GM19372 (cell line): Measurements from ENCODE around the gene MAOB.

Experiments
- ATAC-seq: cut with Tn5 transposase; IDR thresholded peaks from one replicate; pipeline ENCODE4 v1.9.1; 2021; ENCODE audit warnings: mild to moderate bottlenecking, low read depth, moderate library complexity; ENCODE audit not compliant: unreplicated experiment

Gene MAOB

DNA sequence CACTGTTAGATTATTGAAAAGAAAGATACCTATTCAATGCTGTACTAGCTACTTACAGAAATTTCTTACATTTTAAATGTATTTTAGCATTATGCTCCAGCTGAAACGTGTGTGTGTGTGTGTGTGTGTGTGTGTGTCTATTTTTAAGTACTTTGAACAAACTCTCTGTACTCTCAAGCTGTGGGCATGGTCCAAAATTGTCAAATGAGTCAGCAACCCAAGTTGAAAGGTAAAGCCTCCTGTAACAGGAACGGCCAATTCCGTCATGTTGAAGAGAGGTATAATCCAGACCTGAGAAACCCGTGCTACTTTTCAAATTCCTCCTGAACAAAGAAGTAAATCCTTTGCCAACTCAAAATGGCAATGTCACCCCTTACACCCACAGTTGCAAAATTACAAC lies 20.5 kb downstream of the MAOB start:
- no peak for ATAC-seq

DNA sequence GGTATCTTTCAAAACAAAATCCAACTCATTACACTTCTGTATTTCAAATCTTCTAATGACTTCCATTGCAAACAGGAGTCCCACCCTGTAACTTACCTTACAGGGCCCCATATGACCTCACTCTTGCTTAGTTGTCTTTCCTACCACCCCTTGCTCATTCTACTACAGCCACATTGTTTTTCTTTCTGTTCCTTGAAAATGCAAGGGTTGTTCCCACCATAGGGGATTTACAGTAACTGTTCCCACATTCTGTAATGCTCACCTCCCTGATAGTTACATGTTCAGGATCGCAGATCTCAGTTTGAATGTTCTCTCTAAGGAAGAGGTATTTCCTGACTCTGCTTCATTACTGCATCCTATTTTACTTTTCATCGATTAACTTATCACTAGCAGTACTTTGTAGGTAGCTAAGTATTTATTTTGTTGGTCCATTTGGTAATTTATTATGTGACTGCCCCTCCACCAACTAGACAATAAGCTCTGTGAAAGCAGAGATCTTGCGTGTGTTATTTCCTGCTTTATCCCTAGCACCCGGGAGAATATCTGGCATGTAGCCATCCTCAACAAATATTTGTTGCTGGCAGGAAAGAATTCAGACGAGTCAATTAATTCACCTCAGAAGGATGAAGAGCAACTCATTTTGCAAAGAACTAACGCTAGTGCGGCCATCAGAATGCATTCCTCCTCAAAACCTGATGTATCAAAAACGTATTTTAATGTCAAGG lies 21.4 kb downstream of the MAOB start:
- ATAC-seq, result no peak

DNA sequence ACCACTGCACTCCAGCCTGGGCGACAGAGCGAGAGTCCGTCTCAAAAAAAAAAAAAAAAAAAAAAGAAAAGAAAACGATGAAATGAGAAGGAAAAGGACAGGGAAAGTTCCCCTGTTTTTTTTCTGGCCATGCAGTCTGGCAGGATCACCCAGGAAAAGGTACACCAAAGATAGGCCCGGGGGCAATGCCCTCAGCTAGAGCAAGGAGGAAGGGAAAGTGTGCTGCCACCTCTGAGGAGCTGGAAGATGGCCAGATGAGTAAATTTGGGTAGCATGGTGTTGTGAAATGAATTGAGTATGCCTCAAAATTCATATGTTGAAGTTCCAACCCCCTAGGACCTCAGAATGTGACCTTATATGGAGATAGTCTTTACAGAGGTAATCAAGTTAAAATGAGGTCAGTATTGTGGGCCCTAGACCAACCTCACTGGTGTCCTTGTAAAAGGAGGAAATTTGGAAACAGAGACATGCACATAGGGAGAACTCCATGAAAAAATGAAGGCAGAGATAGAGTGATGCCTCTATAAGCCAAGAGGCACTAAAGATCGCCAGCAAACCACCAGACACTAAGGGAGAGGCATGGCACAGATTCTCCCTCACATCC lies 28.9 kb downstream of the MAOB start:
- ATAC-seq, result no peak

DNA sequence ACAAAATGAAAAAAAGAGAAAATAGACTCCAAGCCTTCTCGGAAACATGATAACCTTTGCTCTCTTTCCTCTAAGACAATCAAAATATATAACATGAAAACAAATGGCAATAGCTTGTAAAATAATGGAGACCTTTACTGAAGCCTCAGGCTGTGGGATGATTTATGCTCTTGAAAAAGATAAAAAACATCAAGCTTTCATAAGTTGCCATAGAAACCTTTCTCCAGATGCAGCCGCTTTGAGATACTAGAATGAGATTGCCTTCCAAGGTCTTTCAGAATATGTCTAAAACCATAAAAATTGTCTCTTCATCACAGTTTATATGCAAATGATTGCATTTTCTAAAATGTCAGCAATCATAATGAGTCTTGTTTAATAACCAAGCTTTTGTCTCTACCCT lies 31.6 kb downstream of the MAOB start:
- no peak for ATAC-seq

DNA sequence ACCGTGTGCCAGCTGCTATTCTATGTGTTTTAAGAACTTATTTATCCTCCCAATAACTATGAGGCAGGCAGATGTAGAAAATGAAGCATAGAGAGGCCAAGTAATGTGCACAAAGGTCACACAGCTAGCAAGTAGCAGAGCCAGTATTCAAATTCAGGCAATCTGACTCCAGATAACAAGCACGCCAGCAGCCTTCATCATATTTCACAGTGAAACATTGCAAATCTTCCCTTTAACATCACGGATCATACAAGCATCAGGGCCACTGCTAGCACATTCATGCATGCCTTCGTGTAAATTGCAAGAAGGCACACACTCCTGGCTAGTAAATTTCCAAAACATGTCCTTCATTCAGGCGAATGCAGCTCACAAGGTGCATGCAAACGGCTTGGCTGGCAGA lies 33.1 kb downstream of the MAOB start:
- ATAC-seq, result no peak

DNA sequence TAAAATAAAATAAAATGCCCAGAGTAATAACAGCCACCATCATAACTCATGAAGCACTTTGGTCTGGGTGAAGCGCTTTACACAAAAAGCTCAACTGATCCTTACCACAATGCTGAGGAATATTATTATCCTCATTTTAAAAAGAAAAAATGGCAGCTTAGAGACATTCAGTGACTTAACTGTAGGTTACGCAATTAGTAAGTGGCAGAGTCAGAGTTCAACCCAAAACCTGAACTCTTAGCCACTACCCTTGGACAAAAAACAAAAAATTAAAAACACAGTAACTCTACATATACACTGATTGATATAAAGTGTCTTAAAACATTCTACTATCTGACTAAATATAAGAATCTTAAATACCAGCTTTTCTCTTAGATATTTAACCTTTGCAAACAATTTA lies 34.9 kb downstream of the MAOB start:
- ATAC-seq, result no peak

DNA sequence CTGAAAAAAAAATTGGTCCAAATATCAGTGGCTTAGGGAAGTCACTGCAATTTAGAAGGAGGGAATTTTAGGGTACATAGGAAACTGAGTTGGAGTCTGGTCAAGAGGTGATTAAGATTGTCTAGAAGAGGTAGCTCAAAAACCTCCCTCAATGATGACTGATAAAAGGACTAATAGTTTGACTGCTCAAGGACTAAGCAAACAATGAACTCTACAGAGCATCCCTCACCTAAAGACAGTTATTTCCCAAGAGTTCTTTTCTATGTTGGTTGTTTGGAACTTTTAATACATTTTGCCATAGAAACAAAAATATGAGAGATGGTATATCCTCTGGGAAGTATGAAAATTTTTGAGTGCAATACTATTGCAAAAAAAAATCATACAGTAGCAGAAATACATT lies 35.7 kb downstream of the MAOB start:
- no peak for ATAC-seq

DNA sequence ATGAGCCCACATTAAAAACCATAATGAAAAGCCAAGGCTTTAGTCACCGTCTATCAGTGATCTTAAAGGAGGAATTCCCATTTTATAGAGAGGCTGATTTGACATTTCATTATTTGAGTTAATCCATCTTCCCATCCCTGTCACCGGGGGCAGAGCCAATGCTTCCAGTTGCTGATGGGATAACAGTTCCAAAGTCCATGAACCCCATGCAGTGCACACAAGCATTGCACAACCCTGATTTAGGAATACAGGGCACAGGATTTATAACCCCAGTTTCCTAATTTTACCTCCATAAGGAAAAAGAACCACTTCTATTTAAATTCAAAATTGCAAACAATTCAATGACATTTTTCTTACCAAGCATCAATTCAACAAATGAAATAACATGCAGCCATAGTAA lies 36.5 kb downstream of the MAOB start:
- ATAC-seq, result no peak

DNA sequence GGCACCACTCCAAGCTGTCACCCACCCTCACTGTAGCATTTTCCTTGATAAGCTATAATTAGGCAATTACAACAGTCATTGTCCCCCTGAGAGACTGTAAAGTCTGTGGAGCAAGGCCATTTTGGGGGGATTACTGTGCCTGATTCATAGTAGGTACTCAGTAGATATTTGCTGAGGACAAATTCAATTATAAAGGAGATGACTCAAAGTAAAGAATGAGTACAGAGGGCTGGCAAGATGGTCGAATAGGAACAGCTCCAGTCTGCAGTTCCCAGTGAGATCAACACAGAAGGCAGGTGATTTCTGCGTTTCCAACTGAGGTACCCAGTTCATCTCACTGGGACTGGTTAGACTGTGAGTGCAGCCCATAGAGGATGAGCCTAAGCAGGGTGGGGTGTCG lies 42.0 kb downstream of the MAOB start:
- no peak for ATAC-seq

DNA sequence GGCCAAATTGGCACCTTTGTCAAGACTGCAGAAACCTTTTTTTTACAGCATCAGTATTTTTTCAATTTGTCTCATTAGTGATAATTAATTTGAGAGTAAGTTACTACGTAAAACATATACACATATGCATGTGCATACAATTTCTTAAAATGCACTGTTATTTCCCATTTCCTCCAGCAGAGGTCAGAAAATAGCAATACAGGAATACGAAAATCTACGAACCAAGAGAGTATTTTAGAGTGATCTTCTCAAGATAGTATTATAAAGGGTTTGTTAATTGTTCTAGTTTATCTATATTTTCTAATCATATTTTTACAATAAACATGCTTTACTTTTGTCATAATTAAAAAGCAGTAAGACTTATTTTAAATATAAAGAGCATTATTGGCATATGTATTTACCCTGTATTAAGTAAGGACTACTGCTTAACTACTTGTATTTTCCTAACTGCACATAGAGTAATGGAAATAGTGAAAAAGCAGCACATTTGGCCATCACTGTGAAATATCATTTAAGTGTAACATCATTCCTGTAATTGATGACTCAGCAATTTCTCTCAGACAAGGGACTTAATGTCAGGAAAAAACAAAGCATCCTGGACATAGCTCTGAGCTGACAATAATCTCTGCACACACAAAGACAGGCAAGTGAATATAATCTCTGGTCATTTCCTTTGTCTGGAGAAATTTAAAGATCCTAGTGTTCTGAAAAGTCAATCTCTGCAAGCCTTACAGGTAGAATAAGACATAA lies 45.6 kb downstream of the MAOB start:
- no peak for ATAC-seq

DNA sequence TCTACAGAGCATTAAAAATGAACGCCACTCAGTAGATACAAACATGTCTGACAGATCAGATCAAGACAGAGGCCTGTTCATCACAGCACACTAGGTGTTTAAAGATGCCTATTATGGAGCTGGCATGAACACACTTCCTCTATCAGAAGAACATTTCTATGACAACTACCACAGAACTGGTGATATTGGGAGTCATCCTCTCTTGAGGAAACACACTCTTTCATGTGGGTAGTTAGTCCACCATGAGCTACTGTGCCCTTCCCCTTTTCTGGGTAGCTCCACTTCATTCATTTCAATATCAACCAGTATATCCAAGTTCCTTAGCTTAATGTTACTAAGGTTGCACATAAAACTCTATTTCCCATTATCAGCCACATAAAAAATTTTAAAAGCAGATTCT lies 46.7 kb downstream of the MAOB start:
- no peak for ATAC-seq

DNA sequence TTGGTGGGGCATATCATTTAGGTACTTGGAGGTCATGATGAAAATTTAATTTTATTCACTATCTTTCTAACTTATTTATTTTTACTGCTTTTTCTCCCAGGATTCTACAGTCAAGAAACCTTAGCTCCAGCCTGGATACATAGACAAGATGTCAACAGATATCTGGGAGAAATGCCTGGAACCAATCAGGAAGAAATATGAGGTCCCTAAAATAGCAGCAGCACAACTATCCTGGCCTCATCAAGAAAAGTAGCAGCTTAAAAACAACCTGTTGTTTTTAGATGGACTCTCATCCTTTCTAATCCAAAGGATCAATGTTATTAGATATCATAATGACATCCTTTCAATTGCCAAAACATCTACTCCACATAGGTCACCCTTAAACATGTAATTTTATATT lies 54.5 kb downstream of the MAOB start:
- no peak for ATAC-seq

DNA sequence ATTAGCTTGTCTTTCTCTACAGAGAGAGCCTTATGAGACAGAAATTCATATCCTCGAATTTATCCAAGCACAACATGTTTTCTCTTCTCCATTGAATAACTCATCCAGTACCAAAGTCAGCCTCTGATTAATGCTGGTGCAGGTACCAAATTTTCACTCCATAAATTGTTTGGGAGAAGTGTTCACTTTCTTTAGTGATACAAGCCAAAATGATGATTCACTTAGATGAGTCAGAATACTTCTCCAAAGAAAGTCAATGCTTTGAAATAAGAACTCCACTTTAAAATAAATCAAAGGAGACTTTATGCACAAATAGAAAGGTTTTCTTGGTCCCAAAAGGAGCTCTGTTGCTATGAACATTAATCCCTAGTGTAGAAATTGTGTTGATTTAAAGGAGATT lies 60.2 kb downstream of the MAOB start:
- ATAC-seq, result no peak

DNA sequence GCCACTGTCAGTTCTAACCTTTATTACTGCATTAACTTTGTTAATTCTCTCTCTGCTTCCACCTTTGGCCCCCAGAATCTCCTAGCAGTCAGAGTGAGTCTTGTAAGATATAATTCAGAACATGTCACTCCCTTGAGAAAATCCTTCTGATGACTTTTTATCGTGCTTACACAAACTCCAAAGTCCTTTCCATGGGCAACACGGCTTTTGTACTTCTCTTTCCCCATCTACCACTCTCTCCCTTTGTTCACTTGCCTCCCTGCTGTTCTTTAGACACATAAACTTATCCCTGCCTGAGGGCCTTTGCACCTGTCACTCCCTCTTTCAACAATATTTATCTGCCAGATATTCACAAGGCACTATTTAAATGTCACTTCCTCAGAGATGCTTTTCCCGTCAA lies 64.8 kb downstream of the MAOB start:
- no peak for ATAC-seq

DNA sequence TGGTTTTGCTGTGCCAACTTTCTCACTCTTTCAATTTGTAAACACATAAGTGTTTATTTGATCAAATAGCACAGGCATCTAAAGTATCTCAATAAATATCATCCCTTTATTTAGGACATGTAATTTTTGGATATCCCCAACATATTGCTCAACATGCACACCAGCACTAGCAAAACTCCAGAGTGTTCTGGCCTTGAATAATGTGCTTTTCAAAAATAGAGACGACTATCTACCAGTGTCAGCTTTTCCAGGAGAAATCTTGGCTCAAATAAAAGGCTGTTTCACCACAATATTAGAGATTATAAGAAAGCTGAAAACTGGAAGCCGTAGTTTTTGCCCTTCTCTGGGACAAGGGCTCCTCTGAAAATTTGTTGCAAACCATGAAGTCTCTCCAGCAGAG lies 67.0 kb downstream of the MAOB start:
- no peak for ATAC-seq

DNA sequence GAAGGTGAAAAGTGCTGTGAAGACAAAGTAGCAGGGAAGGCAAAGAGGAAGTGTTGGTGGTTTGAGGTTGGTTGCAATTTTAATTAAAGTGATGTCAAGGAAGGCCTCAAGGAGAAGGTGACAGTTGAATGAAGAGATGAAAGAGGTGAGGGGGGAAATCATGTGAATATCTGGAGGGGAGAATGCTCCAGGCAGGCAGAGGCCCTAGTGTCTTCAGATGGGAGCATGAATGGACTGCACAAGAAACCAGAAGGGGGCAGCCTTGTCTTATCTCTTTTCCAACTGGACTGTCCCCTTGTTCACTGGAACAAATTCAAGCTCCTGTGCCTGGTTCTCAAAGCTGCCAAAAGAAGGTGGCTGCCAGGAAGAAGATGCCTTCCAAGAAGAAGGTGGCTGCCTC lies 68.4 kb downstream of the MAOB start:
- no peak for ATAC-seq

DNA sequence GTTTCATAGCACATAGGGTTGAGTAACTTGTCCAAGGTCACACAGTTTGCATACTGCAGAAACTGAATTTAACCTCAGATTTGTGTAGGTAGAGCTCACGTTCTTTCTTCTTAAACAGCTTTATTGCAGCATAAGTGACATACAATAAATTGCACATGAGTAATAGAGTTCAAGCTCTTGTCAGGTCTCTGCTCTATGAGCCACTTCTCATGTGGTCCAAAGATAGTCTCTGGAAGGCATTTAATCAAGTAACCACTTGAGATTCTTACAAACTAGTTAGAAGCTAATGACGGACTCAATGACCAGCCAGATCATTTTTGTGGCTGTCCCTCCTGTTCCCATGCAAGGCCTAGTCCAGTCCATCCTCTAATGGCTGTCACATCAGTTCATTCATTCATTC lies 68.9 kb downstream of the MAOB start:
- ATAC-seq, result no peak

DNA sequence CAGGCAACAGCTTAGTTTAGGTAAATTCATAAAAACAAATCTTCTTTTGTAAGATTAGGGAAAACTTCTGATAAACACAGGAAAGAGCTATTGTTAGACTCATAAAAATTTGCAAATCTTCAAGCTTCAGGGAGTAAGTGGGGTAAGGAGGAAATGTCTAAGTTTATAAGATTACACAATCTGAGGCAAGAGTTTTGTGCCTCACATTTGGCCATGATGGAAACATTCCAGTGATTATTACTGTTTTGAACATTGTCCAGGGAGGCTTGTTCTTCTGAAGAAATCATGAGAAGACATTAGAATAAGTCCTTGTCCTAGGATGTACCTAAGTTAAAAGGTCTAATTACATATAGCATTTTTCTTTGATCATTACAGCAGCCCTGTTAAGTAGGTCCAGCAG lies 72.8 kb downstream of the MAOB start:
- ATAC-seq, result no peak

DNA sequence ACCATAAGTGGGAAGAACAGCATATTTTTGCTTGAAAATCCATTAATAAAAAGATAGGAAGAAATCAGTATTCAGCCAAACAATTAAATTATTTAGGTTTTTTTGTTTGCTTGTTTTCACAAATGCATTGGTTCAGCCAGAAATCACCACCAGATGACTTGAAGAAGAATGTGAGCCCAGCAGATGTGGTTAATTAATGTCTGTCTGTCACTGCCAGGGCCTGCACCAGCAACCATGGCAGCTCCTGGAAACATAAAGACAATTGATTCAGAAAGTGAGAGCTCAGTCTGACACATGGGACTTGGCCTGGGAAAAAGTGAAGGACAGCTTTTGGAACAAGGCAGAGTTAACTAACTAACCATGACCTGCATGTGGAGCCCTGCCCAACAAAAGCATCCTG lies 74.0 kb downstream of the MAOB start:
- no peak for ATAC-seq

DNA sequence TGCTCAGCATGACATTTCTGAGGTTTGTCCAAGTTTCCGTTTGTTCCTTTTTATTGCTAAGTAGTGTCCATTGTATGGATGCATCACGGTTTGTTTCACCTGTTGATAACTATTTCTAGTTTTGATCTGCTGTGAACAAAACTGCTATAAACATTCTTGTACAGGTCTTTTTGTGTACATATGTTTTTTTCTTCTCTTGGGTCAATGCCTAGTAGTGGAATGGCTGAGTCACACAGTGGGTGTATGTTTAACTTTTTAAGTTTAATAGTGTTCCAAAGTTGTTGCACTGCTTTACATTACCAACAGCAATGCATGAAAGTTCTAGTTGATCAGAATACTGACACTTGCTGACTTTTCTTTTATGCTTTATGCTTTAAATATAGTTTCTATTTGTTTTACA lies 76.7 kb downstream of the MAOB start:
- ATAC-seq, result no peak

DNA sequence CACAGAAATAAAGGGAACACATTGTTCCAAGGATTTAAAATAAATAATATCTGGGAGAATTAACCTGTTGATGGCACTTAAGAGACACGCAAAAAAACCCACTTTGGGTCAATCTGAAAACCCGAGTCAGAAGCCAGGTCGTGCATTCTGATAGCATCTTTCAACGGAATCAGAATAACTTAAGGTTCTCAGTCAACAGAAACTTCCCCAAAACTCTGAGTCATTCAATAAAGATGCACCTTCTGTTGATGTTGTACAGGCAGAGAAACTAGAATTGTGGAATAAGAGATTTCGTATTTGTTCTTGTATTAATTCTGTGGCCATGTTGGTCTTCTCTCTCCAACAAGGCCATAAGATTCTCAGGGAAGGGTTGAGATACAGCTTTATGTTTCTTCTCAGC lies 78.2 kb downstream of the MAOB start:
- ATAC-seq, result no peak
